IMR-90 (cell line): Measurements from ENCODE around the gene KANK3. TPM values are rescaled to one million over a fixed set of nuclear protein-coding genes. Genes with fewer than 3 reads are reported as not detected.
A peak's percentile ranks its signal among the peaks of the same experiment; 100 is the strongest.

Experiments used
- ATAC-seq: fragments of 200-7000 bp; cut with Tn5 transposase; 2 replicates; pipeline ENCODE4 v1.9.1; 2020; ENCODE audit warnings: low read depth, mild to moderate bottlenecking, moderate library complexity
- BruUV-seq: library from RNA; stranded (reverse); fragments of 400-500 nt; replicated peaks from 2 replicates; lab custom pipeline; 2021; lab: Mats Ljungman, UMichigan
- CTCF ChIA-PET: fragments of 300-600 bp; formaldehyde crosslinking; extraction: SDS; loops from one replicate; lab custom pipeline; 2021; ENCODE audit warnings: antibody characterized with exemption; lab: Yijun Ruan, JAX
- POLR2A ChIA-PET: fragments of 300-600 bp; sonication (Branson Sonifier 250); formaldehyde crosslinking; loops from one replicate; lab custom pipeline; 2022; ENCODE audit warnings: antibody characterized with exemption; ENCODE audit not compliant: unreplicated experiment; lab: Charles Lee
- DNase-seq: peaks from one replicate; pipeline ENCODE4 v3.0.0; 2013
- H2AFZ ChIP-seq: replicated peaks from 2 replicates; pipeline ENCODE3; 2013; ENCODE audit warnings: low read length, mild to moderate bottlenecking; ENCODE audit not compliant: poor library complexity
- H2AK5ac ChIP-seq: 2 replicates; pipeline ENCODE4 v1.6.1; 2013; ENCODE audit warnings: low read depth, low read length, inconsistent platforms
- H2AK9ac ChIP-seq: replicated peaks from 2 replicates; pipeline ENCODE3; 2013; ENCODE audit warnings: mild to moderate bottlenecking, low read depth, low read length, moderate library complexity; ENCODE audit not compliant: poor library complexity
- H2BK120ac ChIP-seq: 2 replicates; pipeline ENCODE4 v1.6.1; 2013; ENCODE audit warnings: low read depth, low read length, inconsistent platforms
- H2BK15ac ChIP-seq: 3 replicates; pipeline ENCODE4 v1.6.1; 2013; ENCODE audit warnings: low read depth, low read length, inconsistent platforms
- H2BK20ac ChIP-seq: 2 replicates; pipeline ENCODE4 v1.6.1; 2013; ENCODE audit warnings: low read depth, mild to moderate bottlenecking, inconsistent platforms, low read length, moderate library complexity
- H2BK5ac ChIP-seq: 2 replicates; pipeline ENCODE4 v1.6.1; 2013; ENCODE audit warnings: mild to moderate bottlenecking, low read depth, low read length, inconsistent platforms; ENCODE audit not compliant: poor library complexity, severe bottlenecking
- H3K14ac ChIP-seq: replicated peaks from 2 replicates; pipeline ENCODE4 v1.6.1; 2013; ENCODE audit warnings: low read depth, low read length, inconsistent platforms
- H3K18ac ChIP-seq: 2 replicates; pipeline ENCODE4 v1.6.1; 2013; ENCODE audit warnings: low read depth, low read length, control low read depth
- H3K23ac ChIP-seq: 2 replicates; pipeline ENCODE4 v1.6.1; 2013; ENCODE audit warnings: low read depth, low read length, inconsistent platforms
- H3K27ac ChIP-seq: 2 replicates; pipeline ENCODE4 v1.5.1; 2013; ENCODE audit warnings: mild to moderate bottlenecking, control low read depth, low read length; ENCODE audit not compliant: insufficient read depth
- H3K27me3 ChIP-seq: 2 replicates; pipeline ENCODE4 v1.6.1; 2013; ENCODE audit warnings: low read length; ENCODE audit not compliant: control insufficient read depth, insufficient read depth
- H3K36me3 ChIP-seq: 2 replicates; pipeline ENCODE4 v1.6.1; 2013; ENCODE audit warnings: low read length, mixed read lengths; ENCODE audit not compliant: control insufficient read depth, insufficient read depth
- H3K4ac ChIP-seq: 2 replicates; pipeline ENCODE4 v1.6.1; 2013; ENCODE audit warnings: low read depth, low read length, inconsistent platforms
- H3K4me1 ChIP-seq: 2 replicates; pipeline ENCODE4 v1.6.1; 2013; ENCODE audit warnings: low read length, mixed read lengths; ENCODE audit not compliant: control insufficient read depth, insufficient read depth
- H3K4me2 ChIP-seq: 2 replicates; pipeline ENCODE4 v1.6.1; 2013; ENCODE audit warnings: low read depth, mild to moderate bottlenecking, control low read depth, low read length, moderate library complexity
- H3K4me3 ChIP-seq: 2 replicates; pipeline ENCODE4 v1.5.1; 2013; ENCODE audit warnings: low read depth, mild to moderate bottlenecking, control low read depth, low read length, moderate library complexity; ENCODE audit not compliant: insufficient read depth
- H3K56ac ChIP-seq: 2 replicates; pipeline ENCODE4 v1.6.1; 2013; ENCODE audit warnings: low read length, inconsistent platforms; ENCODE audit not compliant: insufficient read depth; ENCODE audit errors: extremely low read depth
- H3K79me1 ChIP-seq, 2 experiments: 2 replicates each; pipeline ENCODE4 v1.6.1; 2013; ENCODE audit warnings: low read length in 2 of 2, inconsistent platforms in 1 of 2, low read depth in 1 of 2
- H3K9ac ChIP-seq: 2 replicates; pipeline ENCODE4 v1.6.1; 2013; ENCODE audit warnings: low read depth, low read length, control low read depth
- H3K9me1 ChIP-seq: 2 replicates; pipeline ENCODE4 v1.6.1; 2013; ENCODE audit warnings: low read length, inconsistent platforms; ENCODE audit not compliant: insufficient read depth
- H3K9me3 ChIP-seq: 2 replicates; pipeline ENCODE4 v1.6.1; 2013; ENCODE audit warnings: low read length; ENCODE audit not compliant: control insufficient read depth, insufficient read depth
- H4K20me1 ChIP-seq: 2 replicates; pipeline ENCODE4 v1.6.1; 2013; ENCODE audit warnings: low read length, inconsistent platforms; ENCODE audit not compliant: insufficient read depth
- H4K5ac ChIP-seq: 2 replicates; pipeline ENCODE4 v1.6.1; 2013; ENCODE audit warnings: mild to moderate bottlenecking, low read depth, low read length, control low read depth
- H4K8ac ChIP-seq, 2 experiments: 2 replicates each; pipeline ENCODE4 v1.6.1; 2013; ENCODE audit warnings: low read depth in 2 of 2, low read length in 2 of 2, control low read depth in 1 of 2, inconsistent platforms in 1 of 2
- H4K91ac ChIP-seq: 2 replicates; pipeline ENCODE4 v1.6.1; 2013; ENCODE audit warnings: low read depth, low read length, inconsistent platforms; ENCODE audit not compliant: insufficient read depth
- BHLHE40 ChIP-seq: fragments of 150-350 bp; IDR thresholded peaks from 2 replicates; pipeline ENCODE4 v1.6.1; 2016; ENCODE audit warnings: mild to moderate bottlenecking, low read depth, low read length
- CHD1 ChIP-seq: IDR thresholded peaks from 2 replicates; pipeline ENCODE4 v1.6.1; 2012; ENCODE audit warnings: low read depth, low read length, improper control_type of control experiment
- FOS ChIP-seq: fragments of 150-350 bp; IDR thresholded peaks from 2 replicates; pipeline ENCODE4 v1.6.1; 2016; ENCODE audit warnings: low read depth, low read length
- MAFK ChIP-seq: IDR thresholded peaks from 2 replicates; pipeline ENCODE4 v1.6.1; 2012; ENCODE audit warnings: low read depth, low read length, improper control_type of control experiment
- MXI1 ChIP-seq: IDR thresholded peaks from 2 replicates; pipeline ENCODE4 v1.6.1; 2012; ENCODE audit warnings: low read depth, mild to moderate bottlenecking, low read length, moderate library complexity, borderline replicate concordance
- NFE2L2 ChIP-seq: fragments of 150-350 bp; IDR thresholded peaks from 2 replicates; pipeline ENCODE4 v1.6.1; 2016; ENCODE audit warnings: low read depth, mild to moderate bottlenecking, low read length
- POLR2A ChIP-seq: IDR thresholded peaks from 2 replicates; pipeline ENCODE4 v1.6.1; 2012; ENCODE audit warnings: mild to moderate bottlenecking, low read depth, low read length
- RAD21 ChIP-seq: IDR thresholded peaks from 2 replicates; pipeline ENCODE4 v1.6.1; 2012; ENCODE audit warnings: low read length, improper control_type of control experiment
- RCOR1 ChIP-seq: IDR thresholded peaks from 2 replicates; pipeline ENCODE4 v1.6.1; 2012; ENCODE audit warnings: mild to moderate bottlenecking, low read length, improper control_type of control experiment; ENCODE audit not compliant: insufficient replicate concordance
- RFX5 ChIP-seq: IDR thresholded peaks from 2 replicates; pipeline ENCODE4 v1.8.0; 2012; ENCODE audit warnings: low read depth, mild to moderate bottlenecking, low read length, moderate library complexity
- WGBS, 2 experiments: methylation state at CpG; one replicate each; pipeline versions ENCODE4 v1.1.5 to v1.1.7; 2013; ENCODE audit warnings: missing lambda C conversion rate in 2 of 2; ENCODE audit not compliant: insufficient read length in 1 of 2; ENCODE audit errors: extremely low coverage in 2 of 2; 5-methylcytosine and 5-hydroxymethylcytosine counted together
- dilution Hi-C: fragments of 300-500 bp; cut with HindIII; formaldehyde crosslinking; loops from one replicate; pipeline ENCODE4 v1.14.3; 2018; ENCODE audit warnings: low sequenced_read_pairs; ENCODE audit not compliant: unreplicated experiment
- in situ Hi-C: fragments of 300-500 bp; cut with MboI; formaldehyde crosslinking; loops from 3 replicates; pipeline ENCODE4 v1.14.3; 2019; ENCODE audit warnings: low sequenced_read_pairs, inconsistent platforms, mixed read lengths
- intact Hi-C: fragments of 100-400 bp; cut with micrococcal nuclease; formaldehyde crosslinking; loops from 2 replicates; pipeline ENCODE4 v1.10.0; 2022
- polyA plus RNA-seq, 3 experiments: library from polyadenylated mRNA; depleted of rRNA; stranded (reverse); fragments of >200 nt; gene quantifications; 2 replicates each; pipeline ENCODE4 v1.2.3, GENCODE V29; 2012; ENCODE audit warnings: low replicate concordance in 1 of 3
- total RNA-seq: library from RNA; depleted of rRNA; stranded (reverse); fragments of >200 nt; gene quantifications from 2 replicates; pipeline ENCODE4 v1.2.3, GENCODE V29; 2012
- TF ChIP-seq, protein P1 (sequence below): fragments of 150-350 bp; IDR thresholded peaks from 2 replicates; pipeline ENCODE4 v1.6.1; 2016; ENCODE audit warnings: low read depth, mild to moderate bottlenecking, low read length, moderate library complexity, borderline replicate concordance
- TF ChIP-seq, protein P2 (sequence below): fragments of 150-350 bp; IDR thresholded peaks from 2 replicates; pipeline ENCODE4 v1.6.1; 2017; ENCODE audit warnings: mild to moderate bottlenecking, antibody characterized with exemption, low read length, low read depth
- TF ChIP-seq, protein P3 (sequence below): conservative IDR thresholded peaks from 2 replicates; pipeline ENCODE4 v1.5.1; 2012; ENCODE audit warnings: mild to moderate bottlenecking, low read depth, low read length, improper control_type of control experiment

The KANK3 gene
- total and polyA plus RNA-seq, 2 of the 4 experiments (the other 2 are of a cell fraction) = 0.07 TPM; not detected in 1

DNA sequence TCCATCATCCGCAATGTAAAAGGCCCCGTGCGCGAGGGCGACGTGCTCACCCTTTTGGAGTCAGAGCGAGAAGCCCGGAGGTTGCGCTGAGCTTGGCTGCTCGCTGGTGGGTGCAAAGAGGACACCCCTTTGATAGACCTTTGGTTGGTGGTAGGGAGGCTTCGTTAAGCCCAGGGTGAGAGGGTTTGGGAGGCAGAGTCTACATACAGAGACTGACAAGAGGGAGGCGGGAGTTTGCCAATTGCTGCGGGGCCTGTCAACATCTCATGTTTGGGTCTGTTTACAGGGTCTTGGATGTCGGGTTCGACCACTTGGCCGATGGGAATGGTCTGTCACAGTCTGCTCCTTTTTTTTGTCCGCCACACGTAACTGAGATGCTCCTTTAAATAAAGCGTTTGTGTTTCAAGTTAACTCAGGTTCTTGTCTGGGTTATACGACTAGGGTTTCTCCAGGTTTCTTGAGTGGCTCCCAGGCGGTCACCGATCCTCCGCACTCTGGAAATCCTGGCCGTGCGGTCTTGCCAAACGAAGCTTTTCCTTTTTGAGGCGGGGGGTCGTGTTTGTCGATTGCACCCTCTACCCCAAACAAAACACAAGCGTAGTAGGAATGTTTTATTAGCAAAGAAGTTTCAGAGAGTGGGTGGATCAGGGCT is 20.9 kb downstream of the KANK3 start:
- peak overlapping the region; percentile 99 for H2AK9ac ChIP-seq
- in situ Hi-C loops (loop anchor here (5.0 kb wide), 1 partner anchor 255 kb away; the partner anchor contains the start of gene MYO1F), intact Hi-C loops (no loop called here), dilution Hi-C loops (no loop called here)
- no TSS peak for BruUV-seq
- H3K4me2 ChIP-seq = peak overlapping the region; percentile 99
- H3K9me1 ChIP-seq = peaks cover 8% of the 10 kb centered on the region; the same call in 1 of the 2 replicates
- H2BK5ac ChIP-seq = peak overlapping the region; percentile 22
- peak overlapping the region; percentile 1; the same call in 1 of the 2 replicates for H4K5ac ChIP-seq
- H4K91ac ChIP-seq = peak overlapping the region; percentile 70; the same call in 1 of the 2 replicates
- peaks cover 5% of the 10 kb centered on the region for H3K9me3 ChIP-seq
- POLR2A ChIA-PET = interaction anchor here (0.6 kb wide), 1 partner anchor 825 kb away, joined by 3 read pairs; no protein-coding TSS in a partner anchor
- H3K4ac ChIP-seq = peak overlapping the region; percentile 38
- H3K79me1 ChIP-seq = peaks cover 29 to 55% of the 10 kb centered on the region in 2 experiments
- peak overlapping the region; percentile 77 for H3K23ac ChIP-seq
- peak overlapping the region; percentile 93 for H2AFZ ChIP-seq
- CTCF ChIA-PET = no interaction called here
- no peak overlapping the region for H3K18ac ChIP-seq
- peak overlapping the region; percentile 83 for H3K27ac ChIP-seq
- H4K8ac ChIP-seq = peak overlapping the region; percentile 6 to 71; a peak in 1 of 4 replicates
- H3K9ac ChIP-seq = peak overlapping the region; percentile 79
- peaks cover 9% of the 10 kb centered on the region for H3K4me1 ChIP-seq
- H3K27me3 ChIP-seq = no peaks in the 10 kb centered on the region
- no peak overlapping the region for H2BK20ac ChIP-seq
- H2BK120ac ChIP-seq = no peak overlapping the region
- DNase-seq (no peak), ATAC-seq (no peak)
- peak overlapping the region; percentile 82 for H3K4me3 ChIP-seq
- H4K20me1 ChIP-seq = peaks cover 31% of the 10 kb centered on the region
- no peak for TF ChIP-seq FOS
- TF ChIP-seq, protein P1, sequence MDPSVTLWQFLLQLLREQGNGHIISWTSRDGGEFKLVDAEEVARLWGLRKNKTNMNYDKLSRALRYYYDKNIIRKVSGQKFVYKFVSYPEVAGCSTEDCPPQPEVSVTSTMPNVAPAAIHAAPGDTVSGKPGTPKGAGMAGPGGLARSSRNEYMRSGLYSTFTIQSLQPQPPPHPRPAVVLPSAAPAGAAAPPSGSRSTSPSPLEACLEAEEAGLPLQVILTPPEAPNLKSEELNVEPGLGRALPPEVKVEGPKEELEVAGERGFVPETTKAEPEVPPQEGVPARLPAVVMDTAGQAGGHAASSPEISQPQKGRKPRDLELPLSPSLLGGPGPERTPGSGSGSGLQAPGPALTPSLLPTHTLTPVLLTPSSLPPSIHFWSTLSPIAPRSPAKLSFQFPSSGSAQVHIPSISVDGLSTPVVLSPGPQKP = no peak
- no peak for TF ChIP-seq RFX5
- no peak for TF ChIP-seq RCOR1
- TF ChIP-seq, protein P2, sequence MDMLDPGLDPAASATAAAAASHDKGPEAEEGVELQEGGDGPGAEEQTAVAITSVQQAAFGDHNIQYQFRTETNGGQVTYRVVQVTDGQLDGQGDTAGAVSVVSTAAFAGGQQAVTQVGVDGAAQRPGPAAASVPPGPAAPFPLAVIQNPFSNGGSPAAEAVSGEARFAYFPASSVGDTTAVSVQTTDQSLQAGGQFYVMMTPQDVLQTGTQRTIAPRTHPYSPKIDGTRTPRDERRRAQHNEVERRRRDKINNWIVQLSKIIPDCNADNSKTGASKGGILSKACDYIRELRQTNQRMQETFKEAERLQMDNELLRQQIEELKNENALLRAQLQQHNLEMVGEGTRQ = no peak
- no peak for TF ChIP-seq NFE2L2
- TF ChIP-seq POLR2A = no peak
- TF ChIP-seq RAD21 = no peak
- TF ChIP-seq MAFK = no peak
- TF ChIP-seq, protein P3, sequence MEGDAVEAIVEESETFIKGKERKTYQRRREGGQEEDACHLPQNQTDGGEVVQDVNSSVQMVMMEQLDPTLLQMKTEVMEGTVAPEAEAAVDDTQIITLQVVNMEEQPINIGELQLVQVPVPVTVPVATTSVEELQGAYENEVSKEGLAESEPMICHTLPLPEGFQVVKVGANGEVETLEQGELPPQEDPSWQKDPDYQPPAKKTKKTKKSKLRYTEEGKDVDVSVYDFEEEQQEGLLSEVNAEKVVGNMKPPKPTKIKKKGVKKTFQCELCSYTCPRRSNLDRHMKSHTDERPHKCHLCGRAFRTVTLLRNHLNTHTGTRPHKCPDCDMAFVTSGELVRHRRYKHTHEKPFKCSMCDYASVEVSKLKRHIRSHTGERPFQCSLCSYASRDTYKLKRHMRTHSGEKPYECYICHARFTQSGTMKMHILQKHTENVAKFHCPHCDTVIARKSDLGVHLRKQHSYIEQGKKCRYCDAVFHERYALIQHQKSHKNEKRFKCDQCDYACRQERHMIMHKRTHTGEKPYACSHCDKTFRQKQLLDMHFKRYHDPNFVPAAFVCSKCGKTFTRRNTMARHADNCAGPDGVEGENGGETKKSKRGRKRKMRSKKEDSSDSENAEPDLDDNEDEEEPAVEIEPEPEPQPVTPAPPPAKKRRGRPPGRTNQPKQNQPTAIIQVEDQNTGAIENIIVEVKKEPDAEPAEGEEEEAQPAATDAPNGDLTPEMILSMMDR = no peak
- no peak for TF ChIP-seq BHLHE40
- no peak for TF ChIP-seq MXI1
- no peak for TF ChIP-seq CHD1
- no peak overlapping the region for H2BK15ac ChIP-seq
- peak overlapping the region; percentile 91 for H3K14ac ChIP-seq
- peak overlapping the region; percentile 87 for H2AK5ac ChIP-seq
- 3% methylated on average over 6 of the region's 30 CpGs; no CpG with 5 or more reads in 1 of the 2 experiments for WGBS, 2 experiments
- peaks cover 13% of the 10 kb centered on the region for H3K36me3 ChIP-seq
- peak overlapping the region; percentile 32 for H3K56ac ChIP-seq
